GM12878 (cell line): Measurements from ENCODE around the gene MRPL12. TPM values are rescaled to one million over a fixed set of nuclear protein-coding genes. Genes with fewer than 3 reads are reported as not detected.

Experiments
- ATAC-seq: fragments of 200-7000 bp; cut with Tn5 transposase; 3 replicates; pipeline ENCODE4 v1.9.1; 2020; ENCODE audit warnings: mild to moderate bottlenecking, moderate library complexity
- BruUV-seq: library from RNA; stranded (reverse); fragments of 400-500 nt; replicated peaks from 2 replicates; lab custom pipeline; 2021; lab: Mats Ljungman, UMichigan
- CTCF ChIA-PET: fragments of 300-600 bp; sonication (Branson Sonifier 250); formaldehyde crosslinking; extraction: SDS; loops from one replicate; lab custom pipeline; 2021; ENCODE audit warnings: inconsistent platforms; lab: Yijun Ruan, JAX
- POLR2A ChIA-PET: fragments of 350-600 bp; formaldehyde crosslinking; extraction: SDS; loops from one replicate; lab custom pipeline; 2021; ENCODE audit warnings: inconsistent platforms; lab: Charles Lee
- RAD21 ChIA-PET: fragments of 300-600 bp; sonication (Branson Sonifier 250); formaldehyde crosslinking; loops from one replicate; lab custom pipeline; 2023; ENCODE audit warnings: antibody characterized with exemption; ENCODE audit not compliant: unreplicated experiment; lab: Charles Lee
- SMC1A ChIA-PET: fragments of 300-600 bp; sonication (Branson Sonifier 250); formaldehyde crosslinking; loops from one replicate; lab custom pipeline; 2023; ENCODE audit not compliant: unreplicated experiment, uncharacterized antibody; lab: Charles Lee
- DNase-seq: peaks from one replicate; pipeline ENCODE4 v3.0.0-alpha.2; 2011; ENCODE audit warnings: low read depth, low spot score
- FAIRE-seq: peaks from 3 replicates; lab custom pipeline; 2011; peaks lifted over from hg19 to GRCh38; lab: Jason Lieb, UNC
- H2AFZ ChIP-seq: 2 replicates; pipeline ENCODE4 v1.6.0; 2011; ENCODE audit warnings: low read depth, low read length, control low read depth; ENCODE audit not compliant: control insufficient read depth
- H3K27ac ChIP-seq: 2 replicates; pipeline ENCODE4 v1.5.1; 2011; ENCODE audit warnings: control low read depth; ENCODE audit not compliant: control insufficient read depth, insufficient read depth
- H3K27me3 ChIP-seq, 2 experiments: replicated peaks in 1 of 2; 2 replicates each; pipeline versions ENCODE4 v1.6.0 to v1.6.1; 2011; ENCODE audit warnings: low read length in 1 of 2; ENCODE audit not compliant: control insufficient read depth in 2 of 2, insufficient read depth in 2 of 2
- H3K36me3 ChIP-seq, 2 experiments: 2 replicates each; pipeline ENCODE4 v1.5.1; 2011; ENCODE audit warnings: low read length in 1 of 2; ENCODE audit not compliant: control insufficient read depth in 2 of 2, insufficient read depth in 2 of 2
- H3K4me1 ChIP-seq: 2 replicates; pipeline ENCODE4 v1.6.1; 2011; ENCODE audit warnings: mild to moderate bottlenecking, low read length, moderate library complexity, mixed read lengths; ENCODE audit not compliant: control insufficient read depth, insufficient read depth
- H3K4me2 ChIP-seq: 2 replicates; pipeline ENCODE4 v1.6.0; 2011; ENCODE audit warnings: control low read depth; ENCODE audit not compliant: control insufficient read depth, insufficient read depth
- H3K4me3 ChIP-seq: fragments of 200-600 bp; sonication (generic); 2 replicates; pipeline ENCODE4 v1.5.1; 2016
- H3K79me2 ChIP-seq: 2 replicates; pipeline ENCODE4 v1.6.0; 2011; ENCODE audit warnings: low read length; ENCODE audit not compliant: control insufficient read depth, insufficient read depth
- H3K9ac ChIP-seq: 2 replicates; pipeline ENCODE4 v1.8.0; 2011; ENCODE audit warnings: low read length, control low read depth, mixed read lengths; ENCODE audit not compliant: control insufficient read depth, insufficient read depth
- H3K9me3 ChIP-seq: replicated peaks from 3 replicates; pipeline ENCODE4 v1.5.1; 2011; ENCODE audit warnings: mild to moderate bottlenecking, low read length; ENCODE audit not compliant: control insufficient read depth, insufficient read depth
- H4K20me1 ChIP-seq: 2 replicates; pipeline ENCODE4 v1.6.0; 2011; ENCODE audit not compliant: control insufficient read depth, insufficient read depth
- BCL11A ChIP-seq: IDR thresholded peaks from 2 replicates; pipeline ENCODE4 v1.6.1; 2011; ENCODE audit warnings: low read depth, low read length
- BMI1 ChIP-seq: fragments of 450-650 bp; IDR thresholded peaks from 2 replicates; pipeline ENCODE4 v1.6.1; 2016; ENCODE audit warnings: mild to moderate bottlenecking, moderate library complexity, borderline replicate concordance
- CHD4 ChIP-seq: fragments of 200-600 bp; sonication (generic); IDR thresholded peaks from 2 replicates; pipeline ENCODE4 v1.6.1; 2016; ENCODE audit warnings: mild to moderate bottlenecking
- NFYA ChIP-seq: IDR thresholded peaks from 2 replicates; pipeline ENCODE4 v1.6.1; 2011; ENCODE audit warnings: low read depth, mild to moderate bottlenecking, low read length, improper control_type of control experiment, borderline replicate concordance
- PAX8 ChIP-seq: fragments of 450-650 bp; IDR thresholded peaks from 2 replicates; pipeline ENCODE4 v1.6.1; 2017; ENCODE audit warnings: mild to moderate bottlenecking, moderate library complexity
- POLR2A ChIP-seq: IDR thresholded peaks from 2 replicates; pipeline ENCODE4 v1.6.1; 2011; ENCODE audit warnings: low read depth, mild to moderate bottlenecking, low read length
- WGBS: methylation state at CpG from one replicate; pipeline ENCODE4 v1.1.6; 2016; ENCODE audit warnings: low lambda C conversion rate; ENCODE audit not compliant: insufficient replicate concordance, insufficient coverage; ENCODE audit errors: missing lambda C conversion rate; 5-methylcytosine and 5-hydroxymethylcytosine counted together
- in situ Hi-C: fragments of 300-500 bp; cut with MboI; formaldehyde crosslinking; loops from 9 replicates; pipeline ENCODE4 v1.14.3; 2018; ENCODE audit warnings: mixed read lengths
- intact Hi-C: fragments of 100-400 bp; cut with micrococcal nuclease; formaldehyde crosslinking; loops from one replicate; pipeline ENCODE4 v1.14.2; 2022; ENCODE audit not compliant: unreplicated experiment
- polyA plus RNA-seq, 11 experiments: library from polyadenylated mRNA; depleted of rRNA in 4 of 11; unstranded in 6 of 11; stranded (reverse) in 5 of 11; fragments of >200 nt; fragmentation: Nextera tagmentation in 4 of 11; fragmentation: Illumina TruSeq in 1 of 11; extraction: Ambion mirVana in 4 of 11; extraction: Trizol in 1 of 11; gene quantifications; 1 replicate in 1 of 11; 2 replicates in 10 of 11; pipeline versions ENCODE4 v1.2.1 to v1.2.3, GENCODE V29; 2011 to 2016; ENCODE audit warnings: inconsistent platforms in 2 of 11, missing spikeins in 2 of 11, low read depth in 1 of 11
- total RNA-seq, 4 experiments: library from RNA; depleted of rRNA in 3 of 4; stranded (reverse); fragments of >200 nt in 3 of 4; fragmentation: Illumina TruSeq in 1 of 4; extraction: Trizol in 1 of 4; gene quantifications; 2 replicates each; pipeline versions ENCODE4 v1.2.1 to v1.2.3, GENCODE V29; 2013 to 2021

Gene MRPL12
- total and polyA plus RNA-seq, 10 of the 15 experiments (the other 5 are each of a cell fraction or from before 2014, with no cell fraction given), result 1.3 to 269 (median 117) TPM

DNA sequence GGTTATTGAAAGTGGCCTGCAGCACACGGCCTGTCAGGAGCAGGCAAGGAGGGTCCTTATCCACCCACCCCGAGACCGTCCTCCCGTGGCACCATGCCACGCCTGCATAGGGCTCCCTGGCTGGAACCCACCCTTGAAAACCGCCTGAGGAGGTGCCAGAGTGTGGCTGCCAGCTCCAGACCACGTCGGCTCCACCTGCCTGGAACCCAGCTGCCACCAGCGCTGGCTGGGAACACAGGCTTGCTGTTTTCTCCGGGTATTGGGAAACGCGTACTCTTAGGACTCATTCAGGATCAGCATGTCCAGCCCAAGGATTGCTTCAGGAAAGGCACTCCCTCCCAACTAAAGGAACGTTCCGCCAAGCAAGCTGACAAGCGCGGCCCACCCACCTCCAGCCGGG, 26.3 kb upstream of the MRPL12 start:
- no peak overlapping the region for H2AFZ ChIP-seq
- BruUV-seq, result no TSS peak
- H3K36me3 ChIP-seq, result peaks cover 0 to 16% of the 10 kb centered on the region in 2 experiments; a peak in 3 of 4 replicates
- intact Hi-C loops (no loop called here), in situ Hi-C loops (no loop called here)
- no peak overlapping the region for H3K9ac ChIP-seq
- 81% methylated on average over 16 of the region's 17 CpGs for WGBS
- no peaks in the 10 kb centered on the region for H4K20me1 ChIP-seq
- H3K4me1 ChIP-seq, result no peaks in the 10 kb centered on the region
- ChIA-PET RAD21 (no interaction called here), SMC1A (no interaction called here), POLR2A (interaction anchor here (0.7 kb wide), 1 partner anchor 8 kb away, joined by 3 read pairs; no protein-coding TSS in a partner anchor), CTCF (interaction anchor here (1.4 to 1.6 kb wide), 2 partner anchors 26 to 35 kb away, joined by 4 to 6 read pairs; partner anchors contain the start of genes MRPL12 and SLC25A10)
- no peak for DNase-seq
- ATAC-seq, result no peak
- H3K27me3 ChIP-seq, result no peaks in the 10 kb centered on the region
- H3K27ac ChIP-seq, result no peak overlapping the region
- no peak for FAIRE-seq
- no peaks in the 10 kb centered on the region; the same call in 1 of the 2 replicates for H3K79me2 ChIP-seq
- H3K4me3 ChIP-seq, result no peak overlapping the region
- no peak overlapping the region for H3K4me2 ChIP-seq
- no peaks in the 10 kb centered on the region for H3K9me3 ChIP-seq
- peak; percentile 37; the same call in 1 of the 2 replicates for TF ChIP-seq POLR2A
- TF ChIP-seq BCL11A, result no peak

DNA sequence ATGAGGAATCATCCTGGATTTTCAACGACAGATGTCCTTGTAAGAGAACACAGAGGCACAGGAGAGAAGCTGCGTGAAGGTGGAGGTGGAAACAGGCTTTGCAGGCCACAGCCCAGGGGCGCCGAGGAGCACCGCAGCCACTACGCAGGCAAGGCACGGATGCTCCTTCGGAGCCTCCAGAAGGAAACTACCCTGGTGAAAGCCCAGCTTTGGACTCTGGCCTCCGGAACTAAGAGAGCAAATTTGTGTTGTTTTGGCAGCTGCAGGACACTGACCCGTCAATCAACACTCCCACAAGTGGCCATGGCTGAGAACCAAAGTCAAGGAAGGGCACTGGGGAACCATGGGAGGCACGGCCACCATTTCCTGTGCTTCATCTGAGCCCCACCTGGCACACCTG, 23.0 kb upstream of the MRPL12 start:
- RAD21 ChIA-PET, result no interaction called here
- ATAC-seq (no peak), FAIRE-seq (no peak), DNase-seq (no peak)
- intact Hi-C loops (no loop called here), in situ Hi-C loops (no loop called here)
- Histone ChIP-seq H3K9me3 (no peaks in the 10 kb centered on the region), H2AFZ (no peak overlapping the region), H3K27ac (no peak overlapping the region), H3K4me3 (no peak overlapping the region), H3K36me3 (peaks cover 0 to 2% of the 10 kb centered on the region in 2 experiments; a peak in 2 of 4 replicates), H3K4me1 (peaks cover 7% of the 10 kb centered on the region), H3K4me2 (no peak overlapping the region), H4K20me1 (peaks cover 5% of the 10 kb centered on the region; the same call in 1 of the 2 replicates), H3K79me2 (peaks cover 27% of the 10 kb centered on the region), H3K27me3 (no peaks in the 10 kb centered on the region), H3K9ac (no peak overlapping the region)
- TF ChIP-seq NFYA (no peak), PAX8 (no peak), CHD4 (no peak), BMI1 (no peak)
- SMC1A ChIA-PET, result no interaction called here
- BruUV-seq, result no TSS peak
- WGBS, result 87% methylated on average over 11 of the region's 11 CpGs
- CTCF ChIA-PET, result no interaction called here
- POLR2A ChIA-PET, result no interaction called here
